GM19328 (cell line): ENCODE results near the gene EPN3.

ENCODE experiments used
- ATAC-seq: cut with Tn5 transposase; IDR thresholded peaks from one replicate; pipeline ENCODE4 v1.9.1; 2021; ENCODE audit warnings: mild to moderate bottlenecking, moderate library complexity; ENCODE audit not compliant: unreplicated experiment

The EPN3 gene

DNA sequence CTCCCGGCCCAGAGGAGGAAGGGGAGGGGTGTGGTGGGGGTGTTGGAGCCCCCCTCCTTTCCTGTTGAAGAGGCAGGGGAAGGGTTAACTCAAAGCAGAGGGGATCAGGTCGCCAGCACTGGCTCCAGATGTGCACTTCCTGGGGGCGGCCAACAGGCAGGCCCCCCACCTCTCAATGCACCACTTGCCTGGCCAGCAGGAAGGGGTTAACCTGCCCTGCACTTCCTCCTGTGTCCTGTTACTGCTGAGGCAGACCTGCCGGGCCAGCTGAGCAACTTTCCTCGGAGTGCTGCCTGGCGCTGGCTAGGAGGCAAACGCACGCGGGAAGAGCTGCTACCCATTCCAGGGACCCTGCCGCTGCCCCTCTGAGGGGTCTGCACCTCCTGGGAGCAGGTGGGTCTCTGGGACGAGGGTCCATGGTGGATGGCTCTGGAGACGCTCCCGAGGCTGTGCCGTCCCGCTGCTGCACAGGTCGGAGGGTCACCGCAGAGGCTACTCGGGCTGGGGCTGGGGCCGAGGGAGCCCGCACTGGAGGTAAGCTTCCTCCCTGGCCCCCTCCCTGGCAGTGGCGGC, at the start of gene EPN3:
TSS of gene EPN3 (plus strand) at position 284 of the 573 bp plus-strand sequence. CDS start 3,822 bp downstream, outside the sequence.
- no peak for ATAC-seq

DNA sequence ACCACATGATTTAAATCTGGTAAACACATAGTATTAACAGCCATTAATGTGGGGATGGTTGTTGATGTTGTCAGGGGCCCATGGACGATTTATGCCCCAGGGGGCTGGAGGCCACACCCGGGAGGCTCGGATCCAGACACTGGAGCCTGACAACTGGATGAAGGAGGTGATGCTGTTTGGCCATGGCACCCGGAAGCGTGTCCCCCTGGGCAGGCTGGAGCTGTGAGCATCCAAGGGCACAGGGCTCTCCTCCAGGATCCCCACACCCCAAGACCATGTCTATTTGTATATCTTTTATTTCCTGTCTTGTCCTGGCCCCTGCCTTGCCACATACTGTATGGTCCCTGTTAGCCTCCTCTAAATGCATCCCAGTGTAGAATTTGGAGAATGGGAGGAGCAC, 49.3 kb upstream of the EPN3 start:
- no peak for ATAC-seq

DNA sequence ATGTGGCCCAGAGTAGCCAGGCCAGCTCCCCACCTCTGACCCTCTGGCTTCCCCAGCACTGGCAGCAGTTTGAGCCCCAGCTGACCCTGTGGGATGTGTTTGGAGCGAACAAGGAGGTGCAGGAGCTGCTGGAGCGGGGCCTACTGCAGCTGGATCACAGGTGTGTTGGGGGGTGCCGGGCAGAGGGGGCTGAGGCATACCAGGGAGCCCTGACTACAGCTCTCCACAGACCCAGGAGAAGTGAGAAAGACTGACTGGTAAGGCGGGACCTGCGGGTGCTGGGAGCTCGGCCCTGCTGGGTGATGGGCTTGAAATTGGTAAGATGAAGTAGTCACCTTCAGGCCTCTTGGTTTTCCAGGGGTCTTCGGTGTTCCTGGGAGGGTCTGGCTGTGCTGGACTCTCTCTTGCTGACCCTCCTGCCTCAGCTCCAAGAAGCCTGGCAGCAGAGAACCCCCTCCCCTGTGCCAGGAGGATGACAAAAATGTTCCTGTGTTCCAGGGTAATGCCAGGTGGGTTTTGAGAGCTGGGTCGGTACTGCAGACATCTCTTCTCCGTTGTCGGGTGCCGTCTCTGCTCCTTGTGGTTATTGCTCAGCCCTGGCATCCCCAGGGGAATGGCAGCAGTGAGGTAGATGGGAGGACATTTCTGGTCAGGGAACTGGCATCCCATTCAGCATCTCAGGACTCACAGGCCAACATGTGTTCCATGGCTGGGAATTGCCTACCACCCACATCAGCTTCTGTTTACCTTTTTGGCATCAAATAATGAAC, 48.0 kb upstream of the EPN3 start:
- no peak for ATAC-seq

DNA sequence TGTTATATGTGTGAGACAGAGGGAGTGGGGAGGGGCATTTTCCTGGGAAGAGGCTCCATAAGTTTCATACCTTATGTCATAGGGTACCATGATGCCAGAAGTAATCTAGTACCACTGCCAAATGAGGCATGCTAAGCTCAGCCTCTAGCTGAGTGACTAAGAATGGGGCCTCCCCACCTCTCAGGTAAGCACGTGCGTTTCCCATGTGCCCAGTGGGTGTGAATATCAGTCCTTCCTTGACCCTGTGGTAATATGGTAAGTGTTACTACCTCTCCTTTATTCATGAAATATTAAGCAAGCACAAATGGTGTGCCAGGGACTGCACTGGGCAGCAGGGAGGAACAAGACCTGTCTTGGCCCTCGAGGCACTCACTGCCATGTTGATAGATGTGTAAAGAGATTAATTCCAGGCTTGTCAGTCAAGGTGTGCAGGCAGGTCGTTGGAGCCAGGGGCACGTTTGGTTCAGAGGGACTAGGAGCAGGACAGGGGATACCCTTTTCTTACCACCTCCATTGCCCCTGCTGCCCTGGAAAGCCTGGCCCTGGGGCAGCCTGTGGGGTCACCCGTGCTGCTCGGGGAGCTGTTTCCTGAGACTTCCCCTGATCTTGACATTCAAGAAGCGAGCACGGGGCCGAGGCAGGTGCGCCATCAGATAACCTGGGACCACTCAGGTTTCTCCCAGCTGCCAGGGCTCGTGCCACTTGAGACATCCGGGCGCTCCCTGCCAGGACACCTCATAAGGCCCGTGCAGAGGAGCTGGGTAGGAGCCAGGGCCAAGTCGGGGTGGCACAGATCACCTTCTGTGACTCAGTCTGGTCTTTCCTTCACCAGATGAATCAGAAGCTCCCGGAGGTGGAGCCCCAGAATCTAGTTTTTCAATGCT, 45.1 kb upstream of the EPN3 start:
- no peak for ATAC-seq

DNA sequence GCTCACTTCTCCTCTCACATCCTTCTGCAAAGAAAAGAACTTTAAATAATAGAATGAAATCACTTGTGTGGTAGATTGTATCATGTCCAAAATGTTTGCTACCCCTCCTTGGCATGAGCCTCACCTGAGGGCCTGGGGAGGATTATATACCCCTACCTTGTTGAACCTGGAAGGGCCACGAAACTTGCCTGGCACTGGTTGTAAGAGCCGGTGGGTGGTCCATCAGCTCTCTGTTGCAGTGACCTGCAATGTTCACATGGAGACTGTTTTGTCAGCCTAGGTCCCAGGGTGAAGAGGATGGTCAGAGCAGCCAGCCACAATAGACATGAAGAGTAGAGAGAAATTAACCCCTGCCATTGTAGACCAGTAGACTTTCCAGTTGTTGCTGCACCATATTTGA, 43.7 kb upstream of the EPN3 start:
- ATAC-seq, result no peak

DNA sequence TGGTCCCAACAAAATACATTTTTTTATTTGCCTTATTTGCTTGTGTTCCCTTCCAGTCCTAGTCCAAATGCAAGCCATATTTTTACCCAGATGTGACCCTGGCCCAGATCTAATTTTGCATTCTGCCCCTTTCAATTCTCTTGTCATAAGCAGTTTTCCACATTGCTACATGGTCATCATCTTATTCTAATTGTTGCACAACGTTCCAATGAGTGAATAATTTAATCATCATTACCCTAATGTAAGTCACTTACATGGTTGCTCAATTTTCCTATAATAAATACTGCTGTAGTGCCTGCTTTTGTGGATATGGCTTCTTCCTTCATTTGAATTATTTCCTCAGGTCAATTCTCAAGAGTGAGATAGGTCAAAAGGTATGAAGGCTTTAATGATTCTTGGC, 41.0 kb upstream of the EPN3 start:
- no peak for ATAC-seq

DNA sequence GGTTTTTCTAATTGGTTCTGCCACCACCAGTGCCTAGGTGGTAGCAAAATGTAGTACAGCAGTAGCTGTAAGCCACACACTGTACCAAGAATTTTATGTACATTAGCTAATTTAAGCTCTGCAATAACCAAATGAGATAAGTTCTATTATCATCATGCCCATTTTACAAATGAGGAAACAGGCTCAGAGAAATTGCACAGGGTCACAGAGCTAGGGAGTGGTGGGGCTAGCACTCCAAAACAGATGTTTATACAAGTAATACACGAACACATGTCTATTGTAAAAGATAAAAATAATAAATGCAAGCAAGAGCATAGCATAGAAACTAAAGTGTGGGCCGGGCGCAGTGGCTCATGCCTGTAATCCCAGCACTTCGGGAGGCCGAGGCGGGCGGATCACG, 40.3 kb upstream of the EPN3 start:
- ATAC-seq, result no peak

DNA sequence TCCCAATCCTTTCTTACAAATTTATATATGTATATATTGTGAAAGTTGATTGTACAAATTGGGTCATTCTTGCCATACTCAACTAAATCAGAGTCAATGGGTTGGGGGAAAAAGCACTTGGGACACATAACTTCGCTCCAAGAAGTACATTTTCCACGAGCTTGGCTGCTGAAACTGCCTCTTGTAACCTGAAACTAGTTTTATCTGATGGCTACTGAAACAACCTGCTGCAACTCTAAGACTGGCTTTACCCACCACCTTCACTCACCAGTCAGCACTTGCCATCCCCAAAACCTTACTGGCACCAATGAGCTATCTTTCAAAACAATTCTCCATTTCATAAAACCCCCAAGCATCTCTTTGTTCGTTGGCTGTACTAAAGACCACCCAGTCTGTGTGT, 38.8 kb upstream of the EPN3 start:
- ATAC-seq, result no peak

DNA sequence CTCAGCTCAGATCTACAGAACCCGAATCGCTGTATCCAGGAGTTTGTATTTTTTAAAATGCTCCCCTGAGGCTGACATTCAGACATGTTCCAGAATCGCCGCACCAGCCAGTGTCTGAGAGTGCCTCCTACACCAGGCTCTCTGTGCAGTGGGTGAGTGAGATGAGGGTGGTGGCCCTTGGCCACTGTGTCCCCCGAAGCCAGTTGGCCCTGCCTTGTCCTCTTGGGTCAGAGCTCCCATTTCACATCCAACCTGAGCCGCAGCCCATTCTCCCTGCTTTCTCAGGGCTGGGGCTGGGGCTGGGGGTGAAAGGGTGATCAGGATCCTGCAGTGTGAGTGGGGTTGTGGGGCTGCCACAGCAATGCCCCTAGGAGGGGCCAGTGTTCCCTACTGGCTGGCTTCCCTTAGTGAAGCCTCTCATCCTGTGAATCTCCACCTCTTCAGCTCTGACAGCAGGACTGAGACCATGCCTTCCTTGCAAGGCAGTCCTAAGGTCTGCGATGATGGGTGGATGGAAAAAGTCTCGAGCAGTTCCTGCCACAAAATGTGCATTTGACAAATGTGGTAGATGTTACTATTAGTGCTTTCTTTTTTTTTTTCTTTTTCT, 37.2 kb upstream of the EPN3 start:
- no peak for ATAC-seq

DNA sequence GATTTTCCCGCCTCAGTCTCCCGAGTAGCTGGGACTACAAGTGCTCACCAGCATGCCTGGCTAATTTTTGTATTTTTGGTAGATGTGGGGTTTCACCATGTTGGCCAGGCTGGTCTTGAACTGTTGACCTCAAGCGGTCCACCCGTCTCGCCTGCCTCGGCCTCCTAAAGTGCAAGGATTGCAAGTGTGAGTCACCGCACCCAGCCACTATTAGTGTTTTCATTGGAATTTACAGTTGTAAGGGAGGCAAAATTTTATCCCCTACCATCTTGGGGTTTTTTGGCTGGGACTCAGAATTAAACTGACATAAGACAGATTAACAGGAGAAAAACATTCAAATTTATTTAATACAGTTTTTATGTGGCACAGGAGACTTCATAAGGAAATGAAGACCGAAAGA, 36.6 kb upstream of the EPN3 start:
- no peak for ATAC-seq

DNA sequence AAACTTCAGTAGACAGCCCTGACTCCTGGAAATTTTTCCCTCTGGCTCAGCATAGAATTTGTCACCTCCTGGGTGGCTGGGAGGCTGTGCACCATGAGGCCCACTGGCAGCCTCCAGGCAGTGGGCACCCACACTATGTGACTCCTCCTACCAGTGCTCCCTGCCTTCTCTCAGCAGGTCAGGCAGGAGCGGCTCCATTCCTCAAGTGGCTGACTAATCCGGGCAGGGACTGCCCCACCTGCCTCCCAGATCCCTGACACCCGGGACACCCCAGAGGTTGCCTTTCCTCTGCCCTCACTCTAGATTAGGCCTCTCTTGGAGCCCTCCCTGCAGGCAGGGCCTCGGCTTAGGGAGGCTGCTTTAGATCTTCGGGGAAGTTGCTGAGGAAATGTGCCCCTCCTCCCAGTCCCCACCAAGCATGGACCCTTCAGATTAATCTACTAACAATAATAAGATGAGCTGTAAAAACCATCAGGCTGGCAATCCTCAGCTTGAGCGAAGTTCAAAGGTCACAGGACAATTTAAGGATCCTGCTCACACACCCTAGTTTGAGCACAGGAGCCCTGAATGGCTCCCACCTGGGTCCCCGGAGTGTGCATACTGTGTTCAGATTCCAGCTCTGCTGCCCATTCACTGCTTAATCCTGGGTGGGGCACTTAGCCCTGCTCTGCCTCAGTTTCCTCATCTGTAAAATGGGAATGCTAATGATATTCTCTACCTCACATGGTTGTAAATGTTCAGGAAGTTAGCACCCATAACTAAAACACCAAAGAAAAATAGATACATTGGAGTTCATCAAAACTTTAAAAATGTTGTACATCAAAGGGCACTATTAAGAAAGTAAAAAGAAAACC, 34.3 kb upstream of the EPN3 start:
- no peak for ATAC-seq

DNA sequence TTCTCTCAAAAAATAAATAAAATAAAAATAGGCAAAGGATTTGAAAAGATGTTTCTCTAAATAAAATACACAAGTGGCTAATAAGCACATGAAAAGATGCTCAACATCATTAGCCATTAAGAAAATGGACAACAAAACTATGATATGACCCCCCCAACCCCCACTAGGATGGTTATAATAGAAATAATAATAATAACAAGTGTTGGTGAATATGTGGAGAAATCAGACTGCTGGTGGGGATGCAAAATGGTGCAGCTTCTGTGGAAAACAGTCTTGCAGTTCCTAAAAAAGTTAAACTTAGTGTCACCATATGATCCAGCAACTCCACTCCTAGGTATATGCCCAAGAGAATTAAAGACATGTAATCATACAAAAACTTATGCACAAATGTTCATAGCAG, 33.3 kb upstream of the EPN3 start:
- ATAC-seq, result no peak

DNA sequence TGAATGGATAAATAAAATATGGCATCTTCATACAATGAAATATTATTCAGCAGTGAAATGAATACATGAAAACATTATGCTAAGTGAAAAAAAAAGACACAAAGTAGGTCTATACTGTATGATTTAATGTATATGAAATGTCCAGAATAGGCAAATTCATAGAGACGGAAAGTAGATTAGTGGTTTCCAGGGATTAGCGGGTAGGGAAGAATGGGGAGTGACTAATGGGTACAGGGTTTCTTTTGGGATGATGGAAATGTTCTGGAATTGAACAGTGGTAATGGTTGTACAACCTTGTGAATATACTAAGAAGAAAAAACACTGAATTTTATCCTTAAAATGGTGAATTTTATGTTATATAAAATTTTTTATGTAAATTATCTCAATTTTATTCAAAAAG, 32.8 kb upstream of the EPN3 start:
- no peak for ATAC-seq

DNA sequence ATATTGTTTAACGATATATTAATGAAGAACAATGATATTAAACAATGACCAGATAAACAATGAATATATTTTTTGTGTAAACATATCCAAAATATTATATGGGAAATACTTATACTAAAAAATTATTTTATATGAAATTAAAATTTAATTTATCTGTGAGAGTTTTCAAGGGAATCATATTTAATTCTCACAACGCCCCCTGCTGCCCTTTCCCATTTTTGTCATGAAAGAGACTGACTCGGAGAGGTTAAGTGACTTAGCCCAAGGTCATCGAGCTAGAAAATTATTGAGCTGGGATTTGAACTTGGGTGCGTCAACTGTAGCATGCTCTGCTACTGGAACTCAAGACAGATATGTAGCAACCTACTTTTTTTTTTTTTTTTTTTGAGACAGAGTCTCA, 31.5 kb upstream of the EPN3 start:
- no peak for ATAC-seq

DNA sequence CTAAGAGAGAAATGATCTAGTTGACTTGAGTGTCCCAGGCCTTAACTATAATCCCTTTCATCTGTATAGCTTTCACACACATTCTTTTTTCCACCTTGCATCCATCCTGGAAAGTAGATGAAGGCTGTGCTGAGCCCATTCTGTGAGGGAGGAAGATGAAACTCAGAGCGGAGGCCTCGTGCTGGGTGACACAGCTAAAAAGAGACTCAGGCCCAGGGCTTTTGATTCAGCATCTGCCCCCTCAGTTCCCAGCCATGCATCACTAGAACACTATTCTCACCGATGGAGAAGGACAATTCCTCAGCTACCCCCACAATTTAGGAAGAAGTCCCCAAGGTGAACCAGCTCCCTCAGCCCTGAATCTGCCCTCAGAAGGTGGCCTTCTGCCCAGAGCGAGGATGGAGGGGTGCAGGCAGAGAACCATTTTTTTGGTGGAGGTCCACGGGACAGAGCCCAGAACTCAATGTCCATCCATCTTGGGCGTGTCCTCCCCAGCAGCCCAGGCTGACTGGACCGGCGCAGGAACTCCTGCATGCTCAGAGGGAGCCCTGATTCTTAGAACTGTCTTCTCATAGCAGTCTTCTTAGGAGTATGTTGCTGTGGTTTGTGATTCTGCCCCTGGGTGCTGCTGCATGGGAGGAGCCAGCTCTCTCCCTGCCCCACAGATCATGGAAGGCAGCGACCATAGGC, 30.1 kb upstream of the EPN3 start:
- ATAC-seq, result no peak

DNA sequence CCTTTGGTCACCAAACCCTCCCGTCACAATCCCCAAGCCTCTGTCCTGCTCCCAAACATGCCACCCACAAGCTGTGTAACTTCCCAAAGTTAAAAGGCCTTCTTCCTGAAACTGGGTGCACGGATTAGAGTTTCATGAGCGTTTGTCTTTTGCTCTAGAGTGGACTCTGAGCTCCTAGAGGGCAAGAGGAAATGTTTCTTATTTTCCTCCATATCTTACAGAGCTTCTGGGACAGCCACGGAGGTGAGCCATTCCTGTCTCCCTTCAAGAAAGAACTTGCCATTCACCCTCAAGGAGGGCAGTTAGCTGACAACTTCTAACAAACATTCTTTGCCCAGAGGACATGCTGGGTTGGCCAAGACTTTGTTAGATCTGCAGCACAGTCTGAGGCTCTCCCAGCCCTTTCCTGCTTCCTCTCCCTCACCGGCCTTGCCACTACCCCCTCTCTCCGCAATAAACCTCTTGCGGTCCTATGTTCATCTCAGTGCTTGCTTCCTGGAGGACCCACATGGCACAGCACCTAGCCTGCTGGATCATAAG, 26.9 kb upstream of the EPN3 start:
- no peak for ATAC-seq

DNA sequence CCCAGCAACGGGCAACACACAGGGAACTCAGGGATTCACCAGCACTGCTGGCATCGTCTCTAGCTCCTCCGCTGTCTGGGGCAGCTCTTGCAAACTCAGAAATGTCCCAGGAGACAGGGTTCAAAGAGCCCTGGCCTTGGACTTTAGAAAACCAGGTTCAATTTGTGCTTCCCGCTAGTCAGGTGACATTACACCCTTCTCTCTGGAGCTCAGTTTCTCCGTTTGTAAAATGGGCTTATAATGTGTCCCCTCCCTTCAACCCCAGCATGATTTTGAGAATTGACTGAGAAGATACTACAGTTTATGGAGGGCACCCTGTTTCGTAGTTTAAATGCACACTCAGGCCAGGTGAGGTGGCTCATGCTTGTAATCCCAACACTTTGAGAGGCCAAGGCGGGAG, 26.2 kb upstream of the EPN3 start:
- ATAC-seq, result no peak

DNA sequence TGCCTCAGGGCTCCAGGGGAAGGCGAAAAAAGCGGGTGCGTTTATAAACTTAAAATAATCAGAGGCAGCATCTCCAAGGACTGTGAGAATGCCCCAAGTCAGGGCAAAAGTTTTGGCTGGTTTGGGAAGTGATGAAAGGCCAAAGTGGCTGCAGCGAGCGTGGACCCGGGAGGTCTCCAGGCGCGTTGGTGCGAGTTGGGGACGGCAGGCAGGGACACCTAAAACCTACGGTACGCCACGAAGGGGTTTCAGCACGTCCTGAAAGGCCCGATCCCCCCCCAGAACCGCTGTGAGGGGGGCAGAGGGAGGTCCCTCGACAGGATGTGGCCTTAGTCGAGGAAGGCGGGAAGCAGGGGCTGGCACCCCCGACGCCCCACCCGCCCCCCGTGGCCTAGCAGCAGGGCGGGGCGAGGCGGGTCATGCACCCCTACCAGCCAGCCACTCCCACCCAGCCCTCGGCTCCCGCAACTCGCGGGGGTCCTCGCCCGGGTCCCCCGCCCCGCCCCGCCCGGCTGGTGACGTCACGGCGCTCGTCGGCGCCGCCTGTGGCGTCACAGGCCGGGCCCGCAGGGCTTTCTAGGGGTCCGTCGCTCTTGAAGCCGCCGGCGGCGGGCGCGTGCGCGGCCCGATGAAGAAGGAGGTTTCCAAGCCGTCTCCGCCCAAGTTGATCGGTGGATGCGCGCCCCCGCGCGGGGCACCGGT, 24.5 kb upstream of the EPN3 start, which contains the start of gene MYCBPAP:
TSS of gene MYCBPAP (plus strand) at position 569 of the 702 bp plus-strand sequence. CDS start 236 bp downstream, outside the sequence.
- ATAC-seq, result no peak
